ENCODE results near the gene DEFB129. TPM values are rescaled to one million over a fixed set of nuclear protein-coding genes. Genes with fewer than 3 reads are reported as not detected.

Gene DEFB129
- not detected in 2 replicates for total RNA-seq

GRCh38 chr20:226958-227357 is at the start of gene DEFB129:
Gene DEFB129 (plus strand): TSS chr20:227258. CDS start chr20:227289, 31 bp downstream.

GRCh38 chr20:189611-190010 is 37.4 kb upstream of the DEFB129 start, which contains the start of gene DEFB128:
Gene DEFB128 (minus strand): TSS chr20:189711. CDS start chr20:189623, 88 bp downstream.

GRCh38 chr20:257419-257818 is 30.4 kb downstream of the DEFB129 start, which contains the start of gene DEFB132:
Gene DEFB132 (plus strand): TSS chr20:257724. CDS start chr20:257779, 55 bp downstream.

Other genes with a start within 250 kb of the DEFB129 start
- gene DEFB125, start 139.6 kb upstream of the DEFB129 start, total RNA-seq, result not detected in 2 replicates
- not detected in 2 replicates for gene DEFB126, start 84.7 kb upstream of the DEFB129 start, total RNA-seq
- not detected in 2 replicates for gene DEFB127, start 69.8 kb upstream of the DEFB129 start, total RNA-seq
- not detected in 2 replicates for gene DEFB128, start 37.5 kb upstream of the DEFB129 start, total RNA-seq
- not detected in 2 replicates for gene DEFB132, start 30.5 kb downstream of the DEFB129 start, total RNA-seq
- gene C20orf96, start 63.5 kb downstream of the DEFB129 start, total RNA-seq, result 3.9 and 4.1 TPM in 2 replicates
- 9.6 and 11.3 TPM in 2 replicates for gene ZCCHC3, start 70.3 kb downstream of the DEFB129 start, total RNA-seq
- 4.8 and 8.9 TPM in 2 replicates for gene SOX12, start 98.3 kb downstream of the DEFB129 start, total RNA-seq
- gene NRSN2, start 119.9 kb downstream of the DEFB129 start, total RNA-seq, result 24.9 and 40.3 TPM in 2 replicates
- 45.9 and 69.5 TPM in 2 replicates for gene TRIB3, start 153.5 kb downstream of the DEFB129 start, total RNA-seq
- gene RBCK1, start 181.0 kb downstream of the DEFB129 start, total RNA-seq, result 65.0 and 82.0 TPM in 2 replicates
- 45.7 and 45.8 TPM in 2 replicates for gene TBC1D20, start 235.3 kb downstream of the DEFB129 start, total RNA-seq